Activated CD4-positive, alpha-beta T cell treated with anti-CD3 and anti-CD28 coated beads for 1 hour (primary cell): ENCODE measurements around the gene GRIP2.

Experiments
- DNase-seq: peaks from one replicate; pipeline ENCODE4 v3.0.0-alpha.2; 2020

GRIP2 gene

DNA sequence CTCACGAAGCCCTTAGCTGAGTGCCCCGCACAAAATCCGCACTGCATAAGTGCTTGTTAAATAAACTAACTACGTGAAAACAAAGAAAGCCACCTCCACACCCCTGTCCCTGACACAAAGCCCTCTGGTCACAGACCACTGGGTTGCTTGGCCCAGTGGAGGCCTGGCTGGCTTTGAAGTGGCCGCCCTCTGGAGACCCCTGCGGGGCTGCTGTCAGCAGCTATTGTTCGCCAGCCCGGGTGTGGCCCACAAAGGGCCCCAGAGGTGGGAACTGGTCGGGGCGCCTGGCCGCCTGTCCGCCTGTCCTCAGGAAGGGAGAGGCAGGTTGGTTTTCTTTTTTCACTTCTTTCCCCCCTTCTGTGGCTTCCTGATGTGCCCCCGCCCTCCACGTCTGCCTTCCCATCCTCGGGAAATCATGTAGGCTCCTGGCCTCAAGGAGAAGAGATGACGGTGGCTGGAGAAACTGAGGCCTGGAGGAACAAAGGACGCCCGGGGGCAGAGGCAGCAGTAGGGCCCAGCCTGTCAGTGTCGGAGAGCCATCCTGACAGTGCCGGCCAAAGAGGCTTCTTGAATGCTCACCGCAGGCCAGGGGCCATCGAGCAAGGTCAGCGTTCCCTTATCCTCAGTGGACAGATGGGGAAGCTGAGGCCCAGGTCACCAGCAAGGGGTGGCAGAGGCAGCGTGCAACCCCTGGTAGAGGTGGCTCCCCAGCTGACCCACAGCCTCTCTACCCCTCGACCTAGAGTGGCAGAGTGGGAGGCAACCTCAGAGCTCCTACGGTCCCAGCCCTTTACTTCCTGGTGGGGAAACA, 76.6 kb downstream of the GRIP2 start:
- DNase-seq: no peak

GRCh38 chr3:14462738-14463137, 77.4 kb downstream of the GRIP2 start:
- no peak for DNase-seq

GRCh38 chr3:14461748-14462324, 78.3 kb downstream of the GRIP2 start:
- peak; percentile 33 for DNase-seq

DNA sequence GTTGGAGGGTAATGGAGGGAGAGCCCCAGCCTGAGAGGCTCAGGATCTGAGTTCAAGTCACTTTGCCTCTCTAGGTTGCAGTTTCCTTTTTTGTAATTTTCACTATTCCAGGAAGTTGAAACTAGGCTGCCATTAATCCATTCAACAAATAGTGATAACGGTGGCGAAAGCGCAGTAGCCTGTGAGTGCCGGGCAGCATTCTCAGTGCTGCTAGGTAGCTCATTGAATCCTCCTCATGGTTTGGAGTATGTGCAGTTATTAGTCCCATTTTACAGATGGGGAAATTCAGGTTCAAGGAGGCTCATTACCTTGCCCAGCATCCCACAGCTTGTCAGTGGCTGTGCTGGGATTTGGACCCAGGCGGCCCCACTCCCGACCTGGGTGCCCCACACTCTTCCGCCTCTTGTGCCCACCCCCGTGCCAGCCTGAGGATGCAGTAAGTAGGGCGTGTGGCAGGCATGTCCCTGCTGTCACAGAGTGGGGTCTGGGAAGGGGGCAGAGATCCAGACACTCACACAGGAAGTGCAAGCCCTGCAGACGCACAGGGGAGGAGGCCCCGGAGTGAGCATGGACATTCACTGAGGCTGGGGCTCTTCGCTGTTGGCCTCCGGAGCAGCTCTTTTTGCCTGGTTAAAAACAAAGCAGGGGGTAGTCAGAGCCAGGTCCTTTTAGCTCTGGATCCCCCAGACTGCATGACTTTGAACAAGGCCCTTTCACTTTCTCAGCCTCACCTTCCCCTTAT, 79.0 kb downstream of the GRIP2 start:
- DNase-seq: no peak

- DNase-seq: no peak
These were observed 79.7 kb downstream of the GRIP2 start for GRCh38 chr3:14460342-14461005.

- no peak for DNase-seq
These were observed 80.4 kb downstream of the GRIP2 start for GRCh38 chr3:14459787-14460186.

- no peak for DNase-seq
These were observed 80.8 kb downstream of the GRIP2 start for GRCh38 chr3:14459384-14459783.

- no peak for DNase-seq
These were observed 81.5 kb downstream of the GRIP2 start for GRCh38 chr3:14458434-14459275.

DNA sequence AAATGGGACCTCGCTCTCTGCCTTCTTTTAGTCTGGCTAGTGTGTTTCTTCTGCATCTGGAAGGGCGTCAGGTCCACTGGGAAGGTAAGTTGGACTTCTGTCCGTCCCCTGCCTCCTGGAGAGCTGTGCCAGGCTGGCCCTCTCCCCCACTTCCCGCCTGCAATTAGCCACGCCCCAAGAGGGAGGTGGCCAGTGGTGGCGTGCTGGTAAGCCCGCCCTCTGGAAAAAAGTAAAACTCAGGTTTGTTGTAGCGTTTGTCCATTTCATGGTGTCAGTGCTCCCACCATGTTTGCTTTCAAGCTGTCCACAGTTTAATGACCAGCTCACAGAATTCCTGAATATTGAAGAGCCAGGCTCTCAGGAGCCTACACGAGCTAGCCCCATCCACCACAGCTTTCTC, 82.1 kb downstream of the GRIP2 start:
- no peak for DNase-seq

DNA sequence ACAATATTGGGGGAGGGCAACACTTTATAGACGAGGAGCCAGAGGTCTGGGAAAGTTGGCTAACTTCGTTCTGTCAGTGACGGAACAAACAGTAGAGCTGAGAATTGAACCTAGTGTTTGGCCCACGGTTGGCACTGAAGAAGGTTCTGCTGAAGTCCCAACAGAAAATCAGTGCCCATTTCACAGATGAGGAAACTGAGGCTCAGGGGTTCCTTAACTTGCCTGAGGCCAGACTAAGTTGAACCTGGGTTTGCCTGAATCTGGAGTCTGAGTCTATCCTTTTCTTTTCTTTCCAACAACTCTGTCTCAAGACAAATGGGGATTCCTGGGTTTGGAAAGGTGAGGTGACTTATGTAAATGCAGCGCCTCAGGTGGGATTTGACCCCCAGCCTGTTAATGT, 82.7 kb downstream of the GRIP2 start:
- no peak for DNase-seq

- no peak for DNase-seq
These were observed 83.3 kb downstream of the GRIP2 start for GRCh38 chr3:14456794-14457193.

- no peak for DNase-seq
These were observed 84.4 kb downstream of the GRIP2 start for GRCh38 chr3:14455571-14456317.

DNA sequence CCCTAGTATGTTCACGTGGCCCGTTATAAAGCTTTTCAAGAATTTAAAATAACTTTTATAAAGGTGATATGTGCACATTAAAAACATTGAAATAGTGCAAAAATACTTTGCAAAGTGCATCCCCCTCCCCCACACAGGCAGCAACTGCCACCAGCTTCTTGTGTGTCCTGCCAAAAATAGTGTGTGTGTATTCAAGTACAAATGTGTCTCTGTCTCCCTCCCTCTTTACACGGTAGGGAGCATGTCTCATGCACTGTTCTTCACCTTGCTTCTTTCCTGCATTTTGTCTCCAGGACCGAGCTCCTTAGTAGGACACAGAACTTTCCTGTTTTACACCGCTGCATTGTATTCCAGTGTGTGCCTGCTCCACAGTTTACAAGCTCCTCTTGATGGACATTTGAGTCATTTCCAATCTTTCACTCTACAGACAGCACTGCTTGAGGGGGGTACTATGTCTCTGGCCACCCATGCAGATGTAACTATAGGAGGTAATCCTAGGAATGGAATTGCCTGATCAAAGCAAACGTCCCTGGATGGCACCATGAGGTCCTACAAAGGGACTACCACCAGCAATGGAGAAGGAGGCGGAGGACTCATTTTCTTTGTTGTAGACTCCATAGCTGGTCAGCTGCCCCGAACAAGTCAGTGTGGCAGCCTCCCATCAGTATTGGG, 85.4 kb downstream of the GRIP2 start:
- DNase-seq: no peak

GRCh38 chr3:14453876-14454638, 86.1 kb downstream of the GRIP2 start:
- no peak for DNase-seq

- DNase-seq: no peak
These were observed 87.1 kb downstream of the GRIP2 start for GRCh38 chr3:14452740-14453710.

GRCh38 chr3:14451844-14452739, 88.0 kb downstream of the GRIP2 start:
- DNase-seq: no peak

DNA sequence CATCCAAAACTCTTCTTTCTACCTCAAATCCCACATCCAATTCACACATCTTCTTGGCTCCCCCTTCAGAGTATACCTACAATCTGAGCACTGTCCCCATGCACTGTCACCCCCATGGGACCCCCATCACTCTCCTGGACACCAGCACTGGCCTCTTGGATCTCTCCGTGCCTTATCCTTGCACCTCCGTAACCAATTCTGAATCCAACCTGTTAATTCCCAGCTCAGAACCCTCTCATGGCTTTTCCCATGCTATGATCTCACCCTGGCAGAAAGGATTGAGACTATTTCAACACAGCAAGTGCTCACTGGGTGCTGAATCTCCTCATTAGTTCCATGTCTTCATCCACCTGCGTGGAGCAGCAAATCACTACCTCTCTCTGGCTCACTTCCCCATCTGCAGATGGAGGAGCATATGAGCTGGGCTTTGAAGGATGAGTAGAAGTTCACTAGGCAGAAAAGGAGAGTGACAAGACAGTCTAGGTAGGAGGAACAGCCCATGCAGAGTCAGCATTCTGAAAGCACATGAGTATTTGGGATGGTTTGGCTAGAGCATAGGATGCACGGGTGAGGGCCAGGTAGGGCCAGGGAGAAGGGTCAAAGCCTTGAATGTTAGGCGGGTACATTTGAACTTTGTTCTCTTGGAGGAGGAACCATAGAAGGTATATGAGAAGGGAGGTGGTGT, 89.1 kb downstream of the GRIP2 start:
- no peak for DNase-seq
